Stimulated activated CD8-positive, alpha-beta memory T cell treated with anti-CD3 and anti-CD28 coated beads, Interleukin-4, amount 100 ng/mL, for 48 hours (primary cell): Measurements from ENCODE around the gene LRRC45.

Experiments used
- DNase-seq: peaks from one replicate; pipeline ENCODE4 v3.0.0-alpha.2; 2020

The LRRC45 gene

DNA sequence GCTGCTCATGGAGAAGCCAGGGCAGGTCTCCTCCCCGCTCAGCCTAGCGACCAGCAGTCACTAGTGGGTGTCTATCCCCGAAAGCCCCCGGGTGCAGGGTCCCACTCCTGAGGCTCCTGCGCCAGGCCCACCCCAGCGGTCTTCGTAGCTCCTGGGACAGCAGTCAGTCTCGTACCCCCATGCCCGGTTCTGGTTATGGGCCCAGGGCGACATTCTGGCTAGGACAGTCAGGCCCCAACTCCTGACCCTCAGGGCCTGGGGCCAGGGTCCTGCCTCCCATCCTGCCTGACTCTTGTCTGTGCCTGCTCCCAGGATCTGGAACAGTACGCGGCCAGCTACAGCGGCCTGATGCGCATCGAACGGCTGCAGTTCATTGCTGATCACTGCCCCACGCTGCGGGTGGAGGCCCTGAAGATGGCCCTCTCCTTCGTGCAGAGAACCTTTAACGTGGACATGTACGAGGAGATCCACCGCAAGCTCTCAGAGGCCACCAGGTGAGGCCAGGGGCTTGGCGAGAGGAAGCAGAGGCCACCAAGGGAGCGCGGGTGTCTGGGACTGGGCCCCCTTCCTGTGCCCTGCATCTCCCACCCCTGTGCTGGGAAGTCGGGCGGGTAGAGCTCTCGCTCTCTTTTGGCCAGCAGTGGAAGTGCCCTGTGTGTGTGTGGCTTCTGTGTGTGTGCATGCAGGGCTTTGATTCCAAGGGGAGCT, 30.6 kb downstream of the LRRC45 start:
- DNase-seq, result no peak

DNA sequence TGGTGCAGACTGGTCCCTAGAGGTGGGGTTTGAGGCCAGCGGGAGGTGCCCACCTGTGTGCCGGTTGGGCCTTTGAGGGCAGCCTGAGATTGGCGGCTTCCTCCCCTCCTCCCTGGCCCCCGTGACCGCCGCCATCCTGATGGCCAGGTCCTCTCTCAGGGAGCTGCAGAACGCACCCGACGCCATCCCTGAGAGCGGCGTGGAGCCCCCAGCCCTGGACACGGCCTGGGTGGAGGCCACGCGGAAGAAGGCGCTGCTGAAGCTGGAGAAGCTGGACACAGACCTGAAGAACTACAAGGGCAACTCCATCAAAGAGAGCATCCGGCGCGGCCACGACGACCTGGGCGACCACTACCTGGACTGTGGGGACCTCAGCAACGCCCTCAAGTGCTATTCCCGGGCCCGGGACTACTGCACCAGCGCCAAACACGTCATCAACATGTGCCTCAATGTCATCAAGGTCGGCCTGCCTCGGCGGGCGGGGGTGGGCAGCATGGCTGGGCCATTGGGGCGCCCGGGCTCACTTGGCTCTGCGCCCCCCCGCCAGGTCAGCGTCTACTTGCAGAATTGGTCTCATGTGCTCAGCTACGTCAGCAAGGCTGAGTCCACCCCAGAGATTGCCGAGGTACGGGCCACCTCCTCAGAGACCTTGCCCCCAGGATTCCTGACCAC, 31.4 kb downstream of the LRRC45 start:
- DNase-seq, result no peak

DNA sequence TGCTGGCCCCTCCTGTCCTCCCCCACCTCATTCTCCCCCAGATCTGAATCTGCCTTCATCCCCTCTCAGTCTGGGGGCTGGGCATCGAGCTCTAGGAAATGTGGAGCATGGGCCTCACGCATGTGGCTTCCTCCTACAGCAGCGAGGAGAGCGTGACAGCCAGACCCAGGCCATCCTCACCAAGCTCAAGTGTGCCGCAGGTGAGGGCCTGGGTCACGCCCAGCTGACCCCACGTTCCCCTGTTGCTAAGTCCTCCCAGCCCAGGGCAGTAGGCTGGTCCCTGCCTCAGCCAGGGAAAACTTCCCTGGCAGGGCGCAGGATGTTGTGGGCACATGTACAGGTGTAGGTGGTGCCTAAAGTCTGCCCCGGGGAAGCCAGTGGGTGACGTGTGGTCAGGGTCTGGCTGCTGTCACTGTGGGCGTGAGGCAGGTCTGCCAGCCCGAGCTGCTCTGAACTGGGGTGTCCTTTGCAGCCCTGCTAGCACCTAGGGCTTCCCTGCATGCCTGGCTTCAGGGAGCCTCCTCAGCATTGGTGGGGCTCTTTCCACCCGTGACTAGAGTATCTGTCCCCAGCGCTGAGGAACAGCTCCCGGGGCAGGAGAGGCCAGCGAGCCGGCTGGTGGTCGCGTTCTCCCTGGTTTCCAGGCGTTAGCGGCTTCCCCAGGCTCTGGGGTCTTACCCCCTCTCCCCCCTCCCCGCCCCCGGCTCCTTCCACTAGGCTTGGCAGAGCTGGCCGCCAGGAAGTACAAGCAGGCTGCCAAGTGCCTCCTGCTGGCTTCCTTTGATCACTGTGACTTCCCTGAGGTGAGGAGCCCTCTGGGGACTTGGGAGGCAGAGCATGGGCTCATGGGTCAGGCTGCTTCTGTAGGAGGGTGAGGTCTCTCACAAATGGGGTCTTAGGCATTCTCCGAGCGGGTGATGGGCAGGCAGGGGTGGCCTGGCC, 32.2 kb downstream of the LRRC45 start:
- no peak for DNase-seq

DNA sequence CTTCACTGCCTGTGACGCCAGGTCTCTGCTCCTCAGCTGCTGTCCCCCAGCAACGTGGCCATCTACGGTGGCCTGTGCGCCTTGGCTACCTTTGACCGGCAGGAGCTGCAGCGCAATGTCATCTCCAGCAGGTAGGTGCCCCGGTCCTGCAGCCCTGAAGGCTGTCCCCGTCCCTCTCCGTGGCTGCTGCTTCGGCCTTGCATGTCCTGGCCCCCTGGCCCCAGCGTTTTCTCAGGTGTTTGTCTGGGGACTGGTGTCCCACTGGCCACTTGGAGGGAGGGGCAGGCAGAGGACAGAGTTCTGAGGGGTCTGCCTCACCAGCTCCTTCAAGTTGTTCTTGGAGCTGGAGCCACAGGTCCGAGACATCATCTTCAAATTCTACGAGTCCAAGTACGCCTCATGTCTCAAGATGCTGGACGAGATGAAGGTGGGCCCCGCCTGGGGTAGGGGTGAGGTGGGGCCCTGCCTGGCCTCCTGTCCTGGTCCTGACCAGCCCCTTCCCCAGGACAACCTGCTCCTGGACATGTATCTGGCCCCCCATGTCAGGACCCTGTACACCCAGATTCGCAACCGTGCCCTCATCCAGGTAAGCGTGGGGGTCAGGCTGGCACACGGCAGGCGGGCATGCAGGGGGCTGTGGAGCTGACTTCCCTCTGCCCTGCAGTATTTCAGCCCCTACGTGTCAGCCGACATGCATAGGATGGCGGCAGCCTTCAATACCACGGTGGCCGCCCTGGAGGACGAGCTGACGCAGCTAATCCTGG, 33.0 kb downstream of the LRRC45 start:
- DNase-seq, result no peak

DNA sequence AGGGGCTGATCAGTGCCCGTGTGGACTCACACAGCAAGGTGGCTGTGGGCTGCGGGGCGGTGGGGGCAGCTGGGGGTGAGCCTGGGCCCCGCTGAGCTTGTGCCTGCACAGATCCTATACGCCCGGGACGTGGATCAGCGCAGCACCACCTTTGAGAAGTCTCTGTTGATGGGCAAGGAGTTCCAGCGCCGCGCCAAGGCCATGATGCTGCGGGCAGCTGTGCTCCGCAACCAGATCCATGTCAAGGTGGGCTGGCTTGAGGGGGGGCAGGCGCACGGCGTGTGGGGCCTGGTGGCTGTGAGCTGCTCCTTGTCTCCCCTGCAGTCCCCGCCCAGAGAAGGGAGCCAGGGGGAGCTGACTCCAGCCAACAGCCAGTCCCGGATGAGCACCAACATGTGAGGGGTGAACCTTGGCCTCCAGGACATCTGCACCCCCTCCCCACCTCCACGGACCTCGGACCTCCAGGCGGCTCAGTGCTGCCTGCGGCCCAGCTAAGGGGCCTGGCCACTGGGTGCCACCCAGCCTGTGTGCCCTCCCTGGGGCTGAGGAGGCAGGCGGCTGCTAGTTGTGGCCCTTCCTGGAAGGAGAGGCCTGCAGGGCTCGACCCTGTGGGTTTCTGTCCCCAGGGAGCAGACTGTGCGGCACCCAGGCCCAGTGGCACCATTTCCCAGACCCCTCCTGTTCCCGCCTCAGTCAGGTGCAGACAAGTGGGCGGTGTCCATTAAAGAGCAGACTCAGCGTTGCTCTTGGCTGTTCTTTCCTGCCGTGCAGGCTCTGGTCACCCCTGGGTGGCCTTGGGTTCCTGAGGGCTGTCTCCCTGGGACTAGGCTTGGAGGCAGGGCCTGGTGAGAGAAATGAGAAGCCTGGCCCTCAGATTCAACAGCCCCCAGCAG, 33.9 kb downstream of the LRRC45 start:
- no peak for DNase-seq

DNA sequence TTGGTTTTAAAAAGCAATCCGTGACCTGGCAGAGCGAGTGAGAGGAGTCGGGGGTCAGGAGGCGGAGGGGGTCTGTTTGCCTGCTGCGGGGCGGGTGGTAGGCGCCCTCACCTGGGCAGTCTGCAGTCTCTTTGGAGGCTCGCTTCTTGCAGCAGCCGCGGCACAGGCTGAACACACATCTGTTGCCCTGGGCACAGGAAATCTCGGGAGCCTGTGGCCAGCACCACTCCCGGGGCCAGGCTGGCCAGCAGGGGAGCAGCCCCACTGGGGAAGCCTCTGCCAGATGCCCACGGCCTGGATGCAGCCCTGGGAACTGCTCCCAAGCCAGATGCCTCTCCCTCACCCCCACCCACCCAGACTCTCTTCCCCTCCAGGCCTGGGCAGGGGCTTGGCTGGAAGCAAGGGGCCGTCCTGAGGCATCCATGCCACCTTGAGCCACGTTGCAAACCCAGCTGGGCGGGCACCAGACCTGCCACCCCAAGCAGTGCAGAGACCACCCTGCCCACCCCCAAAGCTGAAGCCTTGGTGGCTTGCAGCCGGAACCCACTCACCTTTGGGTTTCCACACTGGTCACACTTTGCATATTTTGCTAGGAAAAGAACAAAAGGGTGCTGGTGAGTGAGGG, 35.2 kb downstream of the LRRC45 start:
- no peak for DNase-seq

DNA sequence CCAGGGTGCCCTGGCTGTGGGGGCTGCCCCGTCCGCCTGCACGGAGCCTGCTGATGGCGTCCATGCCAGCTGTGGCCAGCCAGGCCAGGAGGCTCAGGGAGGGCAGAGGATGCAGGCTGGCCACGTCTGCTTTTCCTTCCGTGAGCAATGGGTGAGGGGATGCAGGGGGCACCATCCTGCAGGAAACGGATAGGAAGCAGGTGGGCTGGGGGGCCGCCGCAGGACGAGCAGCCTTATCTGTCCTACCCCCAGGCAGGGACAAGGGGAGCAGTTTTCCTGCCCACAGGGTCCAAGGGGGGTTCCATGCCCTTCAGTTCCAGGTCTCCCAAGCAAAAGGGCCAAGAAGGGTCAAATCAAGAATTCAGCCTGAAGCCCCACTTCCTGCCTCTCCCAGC, 35.7 kb downstream of the LRRC45 start:
- DNase-seq, result no peak

DNA sequence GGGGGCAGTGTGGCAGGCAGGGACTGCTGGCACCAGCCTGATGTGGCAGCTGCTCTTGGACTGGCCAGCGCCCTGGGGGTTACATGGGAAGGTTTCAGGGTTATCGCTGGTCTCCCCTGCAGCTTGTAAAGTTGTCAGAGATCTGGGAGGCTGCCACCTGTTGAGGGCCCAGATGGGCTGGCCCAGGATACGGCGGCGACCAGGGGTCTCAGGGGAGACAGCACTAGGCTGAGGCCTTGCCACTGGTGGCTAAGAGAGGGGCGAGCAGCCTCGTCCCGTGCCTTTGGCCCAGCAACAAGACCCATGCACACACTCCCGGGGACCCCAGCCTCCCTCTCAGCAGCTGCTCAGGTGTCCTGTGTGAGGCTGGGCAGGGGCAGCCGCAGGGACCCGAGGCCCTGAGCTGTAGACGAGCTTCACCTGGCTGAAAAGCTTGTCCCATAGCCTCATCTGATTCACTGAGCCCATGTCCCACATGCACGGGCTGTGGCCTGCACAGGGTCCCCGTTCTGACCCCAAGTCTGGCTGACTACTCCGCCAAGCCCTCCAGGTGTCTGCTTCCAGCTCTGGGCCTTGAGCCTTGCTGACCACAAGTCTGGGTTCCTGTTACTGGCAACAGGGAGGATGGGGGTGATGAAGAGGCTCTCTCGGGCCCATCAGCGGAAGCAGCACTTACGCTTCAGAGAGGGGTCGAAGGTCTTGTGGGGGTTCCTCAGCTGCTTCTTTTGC, 36.3 kb downstream of the LRRC45 start:
- no peak for DNase-seq

DNA sequence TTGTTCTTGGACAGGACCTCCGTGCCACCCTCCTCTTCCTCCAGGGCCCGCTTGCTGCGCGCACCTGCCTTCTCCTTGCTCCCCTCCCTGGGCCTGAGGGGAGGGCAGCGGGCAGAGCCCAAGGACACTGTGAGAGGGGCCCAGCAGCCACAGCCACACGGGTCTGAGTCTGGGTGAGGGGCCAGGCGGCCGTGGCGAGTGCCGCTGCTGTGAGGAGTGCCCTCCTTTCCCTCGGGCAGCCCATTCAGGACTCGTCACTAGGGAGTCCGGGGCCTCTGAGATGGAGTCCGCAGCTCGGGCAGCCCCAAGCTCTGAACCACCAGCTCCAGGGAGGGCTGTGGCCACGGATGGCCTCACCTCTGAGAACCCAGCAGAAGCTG, 36.9 kb downstream of the LRRC45 start:
- DNase-seq, result no peak

DNA sequence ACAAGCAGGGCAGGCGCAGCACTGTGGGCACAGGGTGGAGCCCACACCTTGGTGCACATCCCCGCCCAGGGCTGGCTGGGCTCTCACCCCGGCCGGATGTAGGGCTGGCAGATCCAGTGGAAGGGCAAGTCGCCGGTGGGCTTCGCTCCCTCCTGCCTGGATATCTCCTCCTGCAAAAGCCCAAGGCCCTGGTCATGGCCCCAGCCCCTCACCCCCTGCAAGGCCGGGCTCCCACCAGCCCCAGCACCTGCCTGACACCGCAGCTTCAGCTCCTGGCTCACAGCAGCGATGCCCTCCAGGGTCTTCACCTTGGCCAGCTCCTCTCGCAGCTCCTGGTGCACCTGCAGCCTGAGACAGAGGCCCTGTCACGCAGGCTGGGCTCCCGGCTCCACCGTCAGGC, 37.5 kb downstream of the LRRC45 start:
- no peak for DNase-seq

DNA sequence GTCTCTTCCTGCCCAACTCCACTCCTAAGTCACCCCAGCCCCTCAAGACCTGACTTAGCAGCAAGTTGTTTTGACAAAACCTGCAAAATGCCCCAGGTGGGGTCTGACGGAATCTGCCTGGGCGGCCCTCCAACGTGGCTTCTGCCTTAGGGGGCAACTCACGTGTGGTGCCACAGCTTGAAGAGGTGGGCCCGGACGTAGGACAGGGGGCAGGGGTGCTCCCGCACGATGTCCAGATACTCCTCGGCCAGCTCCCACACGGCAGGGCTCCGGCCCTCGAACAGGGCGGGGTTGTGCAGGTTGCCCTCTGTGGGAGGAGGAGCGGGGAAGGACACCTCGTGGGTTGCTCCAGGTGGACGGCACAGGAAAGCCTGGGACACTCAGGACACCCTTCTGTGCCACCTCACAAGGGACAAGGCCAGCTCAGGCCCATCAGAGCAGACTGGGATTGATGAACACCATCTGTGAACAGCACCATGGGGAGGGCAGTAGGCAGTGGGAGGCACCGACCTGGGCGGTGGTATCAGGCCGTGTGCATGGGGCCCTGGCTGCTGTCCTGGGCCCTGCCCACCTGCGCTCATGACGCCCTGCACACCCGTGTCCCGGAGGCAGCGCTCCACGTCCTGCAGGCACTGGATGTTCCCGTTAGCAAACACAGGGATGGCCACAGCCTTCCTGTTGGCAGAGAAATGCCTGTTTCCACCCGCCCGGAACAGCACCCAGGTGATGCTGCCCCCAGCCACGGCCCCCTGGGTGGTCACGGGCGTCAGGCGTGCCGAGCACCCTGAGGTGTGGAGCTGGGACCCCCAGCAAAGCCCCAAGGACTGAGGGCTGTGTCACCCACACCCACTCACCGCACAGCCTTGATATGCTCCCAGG, 38.2 kb downstream of the LRRC45 start:
- no peak for DNase-seq

DNA sequence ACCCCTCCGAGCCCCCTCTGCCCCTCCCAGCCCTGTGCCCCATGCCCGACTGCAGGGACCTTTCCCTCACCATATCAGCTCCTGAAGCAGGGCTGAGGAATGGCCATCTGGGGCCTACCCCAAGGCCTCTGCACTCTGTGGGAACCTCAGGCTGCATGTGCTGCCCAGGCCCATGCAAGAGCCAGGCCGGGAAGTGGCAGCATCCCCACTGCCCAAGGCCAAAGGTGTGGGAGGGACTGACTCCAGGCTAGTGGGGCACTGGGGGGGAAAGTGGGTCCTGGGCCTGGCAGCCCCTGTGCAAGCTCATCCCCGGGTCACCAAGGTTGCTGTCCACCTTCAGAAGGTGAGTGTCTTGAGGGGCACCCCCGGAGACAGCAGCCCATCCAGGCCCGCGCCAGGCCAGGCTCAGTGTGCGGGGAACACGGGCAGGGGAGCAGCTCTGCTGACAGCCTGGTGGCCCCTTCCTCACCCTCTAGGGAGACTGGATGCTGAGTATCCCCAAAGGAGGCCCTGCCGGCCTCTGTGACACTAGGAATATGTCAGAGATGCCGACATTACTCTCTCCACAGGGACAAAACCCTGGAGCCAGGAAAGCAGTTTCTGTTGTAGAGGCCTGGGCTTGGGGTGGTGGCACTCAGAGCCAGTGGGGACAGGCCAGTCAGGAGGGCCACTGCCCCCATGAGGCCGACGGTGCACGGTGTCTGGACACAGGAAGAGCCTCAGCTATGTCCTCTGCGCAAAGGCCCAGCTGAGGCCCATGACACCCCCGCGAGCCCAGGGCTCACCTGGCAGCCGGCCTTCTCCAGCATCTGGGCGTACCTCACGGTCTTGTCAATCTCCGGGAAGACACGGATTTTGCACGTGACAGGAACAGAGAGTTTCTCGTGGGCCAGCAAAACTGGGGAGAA, 39.2 kb downstream of the LRRC45 start:
- DNase-seq, result no peak

DNA sequence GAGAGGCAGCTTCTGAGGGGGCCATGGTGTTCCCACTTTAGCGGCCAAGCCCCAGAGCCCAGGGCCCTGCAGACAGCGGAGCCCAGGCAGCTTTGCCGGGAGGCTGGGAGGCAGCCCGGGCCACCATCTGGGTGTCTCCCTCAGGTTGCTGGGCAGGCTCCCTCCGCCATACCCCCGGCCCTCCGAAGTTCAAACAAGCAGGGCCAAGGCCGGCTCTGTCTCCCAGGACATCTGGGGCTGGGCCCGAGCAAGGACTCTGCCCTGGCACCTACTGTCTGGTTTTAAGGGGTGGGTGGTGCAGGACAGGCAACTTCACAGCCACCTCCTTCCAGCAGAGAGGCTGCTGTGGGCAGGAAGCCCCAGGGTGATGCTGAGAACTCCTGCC, 39.9 kb downstream of the LRRC45 start:
- DNase-seq, result no peak

DNA sequence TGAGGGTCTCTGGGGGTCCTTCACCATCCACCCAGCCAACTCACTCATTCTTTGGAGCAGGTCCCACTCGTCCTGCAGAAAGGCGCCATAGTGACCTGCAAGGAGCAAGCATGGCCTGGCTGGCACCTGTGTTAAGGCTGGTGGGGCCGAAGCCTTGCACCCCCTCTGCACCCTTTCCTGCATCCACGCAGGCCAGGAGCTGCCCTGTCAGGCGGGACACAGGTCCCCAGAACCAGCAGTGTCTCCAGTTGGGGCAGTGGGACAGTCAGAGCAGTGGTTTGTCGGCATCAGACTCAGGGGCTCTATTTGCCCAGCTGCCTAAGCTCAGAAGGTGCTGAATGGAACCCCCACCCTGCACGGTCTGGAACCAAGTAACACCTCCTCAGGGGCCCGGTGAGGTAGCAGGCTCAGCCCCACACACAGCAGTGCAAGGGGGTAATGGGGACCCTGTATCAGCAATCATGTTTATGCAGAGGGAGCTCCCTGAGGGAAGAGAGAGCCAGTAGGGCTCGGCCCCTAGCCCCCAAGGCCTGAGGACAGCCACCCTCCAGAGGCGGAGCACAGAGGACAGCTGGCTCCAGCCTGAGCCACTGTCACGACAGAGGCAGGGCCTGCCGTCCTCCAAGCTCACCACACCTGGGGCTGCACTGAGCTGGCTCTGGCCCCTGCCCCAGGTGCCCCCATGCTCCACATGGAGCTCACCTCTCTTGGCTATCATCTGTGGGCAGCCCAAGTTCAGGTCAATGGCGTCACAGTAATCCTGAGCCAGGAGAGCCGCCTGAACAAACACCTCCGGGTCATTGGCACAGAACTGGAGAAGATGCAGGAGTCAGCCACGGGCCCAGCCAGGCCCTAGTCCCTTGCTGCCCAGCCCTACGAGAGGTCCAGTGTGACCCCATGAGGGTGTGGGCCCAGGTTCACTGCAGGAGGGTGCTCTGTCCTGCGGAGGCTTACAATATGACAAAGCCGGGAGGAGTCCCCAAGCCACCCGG, 40.6 kb downstream of the LRRC45 start:
- DNase-seq, result no peak

DNA sequence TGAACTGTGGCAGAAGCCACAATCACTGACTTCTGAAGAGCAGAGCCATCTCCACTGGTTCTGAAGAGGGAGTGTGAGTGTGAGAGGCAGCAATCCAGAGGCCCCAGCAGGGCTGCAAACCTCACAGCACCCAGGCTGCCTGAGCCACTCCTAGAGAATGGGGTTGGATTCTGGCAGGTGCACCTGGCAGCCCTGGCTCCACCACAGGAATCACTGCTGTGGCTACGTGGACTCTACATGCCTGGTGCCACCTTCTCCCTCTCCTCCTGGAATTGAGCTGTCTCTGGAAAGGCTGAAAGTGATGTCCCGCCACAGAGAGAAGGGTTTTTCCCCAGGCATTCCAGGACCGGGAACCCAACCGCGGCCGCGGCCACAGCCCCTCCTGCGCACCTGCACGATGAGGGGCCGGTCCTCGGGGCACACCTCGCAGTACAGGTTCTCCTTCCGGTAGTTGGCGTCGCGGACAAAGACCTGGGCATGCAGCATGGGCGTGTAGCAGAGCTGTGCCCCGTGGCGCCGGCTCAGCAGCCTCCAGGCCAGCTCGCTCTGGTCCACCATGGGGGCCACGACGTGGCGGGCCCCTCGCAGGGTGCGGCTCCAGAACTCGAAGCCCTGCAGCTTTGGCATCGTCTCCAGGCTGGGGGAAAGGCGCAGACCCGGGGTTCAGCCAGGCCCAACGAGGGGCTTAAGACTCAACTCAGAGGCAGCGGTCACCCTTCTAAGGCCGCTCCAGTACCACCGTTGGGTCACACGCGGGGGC, 41.5 kb downstream of the LRRC45 start:
- no peak for DNase-seq

DNA sequence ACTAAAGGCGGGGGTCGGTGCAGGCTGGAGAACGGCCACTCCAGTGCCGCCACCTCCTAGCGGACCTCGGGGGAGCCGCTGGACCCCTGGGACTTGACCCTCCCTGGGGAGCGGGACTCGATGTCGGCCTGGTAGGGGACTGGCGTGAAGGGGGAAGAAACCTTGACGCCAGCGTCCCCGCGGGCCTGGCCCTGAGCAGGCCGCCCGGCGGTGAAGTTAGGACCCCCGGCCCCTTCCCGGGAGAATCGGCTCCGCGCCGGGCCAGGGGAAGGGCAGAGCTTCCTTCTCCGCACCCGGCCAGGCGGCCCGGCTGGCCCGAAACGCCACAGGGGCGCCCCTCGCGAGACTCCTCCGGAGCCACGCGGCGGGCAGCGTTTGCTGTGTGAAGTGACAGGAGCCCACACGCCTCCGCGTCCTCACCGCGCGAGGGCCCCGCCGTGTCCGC, 42.1 kb downstream of the LRRC45 start:
- peak; percentile 47 for DNase-seq
